GM18870 (cell line): ENCODE data around the gene ATAD3B.
"Not testable (repeated sequence)": the region's sequence is repeated elsewhere in the genome, so short reads cannot be mapped to it uniquely, and the experiment has no call there.

ENCODE experiments used
- ATAC-seq: cut with Tn5 transposase; IDR thresholded peaks from one replicate; pipeline ENCODE4 v1.9.1; 2021; ENCODE audit warnings: moderate library complexity; ENCODE audit not compliant: unreplicated experiment

The ATAD3B gene

DNA sequence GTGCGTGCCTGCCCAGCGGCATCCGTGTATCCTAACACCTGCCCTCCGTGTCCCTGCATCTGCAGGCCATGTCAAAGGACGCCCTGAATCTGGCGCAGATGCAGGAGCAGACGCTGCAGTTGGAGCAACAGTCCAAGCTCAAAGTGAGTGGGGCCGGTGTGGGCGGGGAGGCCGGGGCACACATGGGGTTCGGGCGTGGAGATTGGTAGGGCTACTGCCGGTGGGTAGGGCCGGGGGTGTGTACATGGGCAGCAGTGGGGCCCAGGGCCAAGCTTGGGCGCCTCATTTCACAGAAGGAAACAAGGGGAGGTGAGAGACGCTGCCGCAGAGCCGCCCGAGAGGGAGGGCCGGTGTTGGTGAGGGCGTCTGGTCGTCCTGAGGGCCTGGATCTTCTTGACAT is 20.9 kb upstream of the ATAD3B start:
- not testable (repeated sequence) for ATAC-seq

DNA sequence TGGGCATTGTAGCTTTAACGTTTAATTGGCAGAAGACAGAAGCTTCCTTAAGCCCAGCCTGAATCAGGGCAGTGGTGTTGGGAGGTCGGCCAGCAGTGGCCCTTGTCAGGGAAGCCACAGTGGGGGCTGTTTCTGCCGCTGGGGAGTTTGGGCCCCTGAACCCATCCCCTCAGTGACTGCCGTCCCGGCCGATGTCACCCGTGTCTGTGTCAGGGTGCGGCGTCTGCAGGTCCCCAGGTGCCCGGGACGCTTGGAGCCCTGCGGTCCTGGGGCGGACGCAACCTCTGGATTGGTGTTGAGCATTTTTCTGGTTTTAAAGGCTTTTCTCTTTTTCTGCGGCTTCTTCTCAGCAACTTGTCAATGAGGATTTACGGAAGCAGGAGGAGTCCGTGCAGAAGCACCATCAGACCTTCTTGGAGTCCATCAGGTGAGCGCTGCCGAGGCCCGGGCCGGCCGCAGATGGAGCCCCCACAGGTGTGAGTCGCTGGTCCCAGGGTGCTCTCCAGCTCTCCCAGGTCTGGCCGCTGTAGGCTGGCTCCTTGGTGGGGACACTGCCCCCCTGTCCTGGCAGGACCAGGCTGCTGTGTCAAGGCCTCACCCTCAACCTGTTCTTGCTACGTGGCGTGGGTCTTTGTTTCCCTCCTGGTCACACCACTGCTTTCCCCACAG is 19.7 kb upstream of the ATAD3B start:
- ATAC-seq: no peak

- ATAC-seq: not testable (repeated sequence)
Observed at GRCh38 chr1:1452365-1452739, 19.2 kb upstream of the ATAD3B start.

DNA sequence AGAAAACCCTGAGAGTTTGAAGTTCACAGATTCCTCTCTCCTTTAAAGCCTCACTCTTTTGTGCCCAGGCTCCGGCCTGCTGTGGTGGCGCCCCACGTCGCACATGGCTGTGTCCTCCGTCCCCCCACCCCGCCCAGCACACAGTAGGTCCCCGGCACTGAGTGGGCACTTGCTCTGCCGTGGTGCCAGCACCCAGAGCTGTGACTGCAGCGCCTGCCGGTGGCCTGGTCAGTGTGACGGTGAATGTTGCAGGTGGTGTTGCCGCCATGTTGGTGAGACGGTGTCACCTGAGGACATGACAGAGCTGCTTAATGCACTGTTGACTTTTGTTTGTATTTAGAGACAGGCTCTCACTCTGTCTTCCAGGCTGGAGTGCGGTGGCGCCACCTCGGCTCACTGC is 18.7 kb upstream of the ATAD3B start:
- ATAC-seq: no peak

DNA sequence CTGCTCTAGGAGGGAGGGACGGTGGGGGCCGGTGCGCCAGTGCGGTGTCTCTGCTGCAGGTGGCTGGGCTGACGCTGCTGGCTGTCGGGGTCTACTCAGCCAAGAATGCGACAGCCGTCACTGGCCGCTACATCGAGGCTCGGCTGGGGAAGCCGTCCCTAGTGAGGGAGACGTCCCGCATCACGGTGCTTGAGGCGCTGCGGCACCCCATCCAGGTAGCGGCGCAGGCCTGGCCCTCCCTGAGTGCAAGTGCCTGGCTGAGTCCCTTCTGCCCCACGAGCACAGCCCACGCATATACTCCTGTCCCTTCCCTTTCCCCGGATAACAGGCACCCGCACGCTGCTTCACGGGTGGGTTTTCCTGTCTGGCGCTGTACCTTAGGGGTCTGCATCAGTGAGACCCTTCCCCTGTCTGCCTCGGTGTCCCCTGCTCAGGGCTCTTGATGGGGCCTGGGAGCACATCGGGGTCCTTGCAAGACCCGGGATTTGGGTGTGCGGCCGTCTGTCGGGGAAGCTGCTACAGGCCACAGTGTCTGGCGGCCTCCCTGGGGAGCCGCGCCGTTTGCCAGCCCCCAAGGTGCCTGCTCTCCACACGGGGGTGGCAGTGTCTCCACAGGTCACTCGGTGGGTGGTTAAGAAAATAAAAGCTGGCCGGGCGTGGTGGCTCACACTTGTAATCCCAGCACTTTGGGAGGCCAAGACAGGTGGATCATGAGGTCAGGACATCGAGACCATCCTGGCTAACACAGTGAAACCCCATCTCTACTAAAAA is 17.1 kb upstream of the ATAD3B start:
- not testable (repeated sequence) for ATAC-seq

DNA sequence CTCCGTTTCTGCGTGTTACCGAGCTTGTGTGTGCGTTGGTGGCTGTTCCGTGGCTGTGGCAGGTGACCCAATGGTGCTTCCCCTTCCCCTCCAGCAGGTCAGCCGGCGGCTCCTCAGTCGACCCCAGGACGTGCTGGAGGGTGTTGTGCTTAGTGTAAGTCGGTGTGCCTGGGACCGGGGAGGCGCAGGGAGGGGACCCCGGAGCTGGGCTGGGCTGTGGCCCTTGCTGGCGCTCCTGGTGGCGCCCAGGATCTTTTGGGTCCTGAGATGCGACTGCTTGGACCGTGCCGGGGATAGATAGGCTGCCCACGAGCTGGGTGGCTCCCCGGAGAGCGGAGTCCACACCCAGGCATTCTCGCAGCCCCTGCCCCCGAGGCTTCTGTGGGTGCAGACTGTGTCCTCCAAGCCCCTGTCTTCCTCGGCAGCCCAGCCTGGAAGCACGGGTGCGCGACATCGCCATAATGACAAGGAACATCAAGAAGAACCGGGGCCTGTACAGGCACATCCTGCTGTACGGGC is 16.1 kb upstream of the ATAD3B start:
- no peak for ATAC-seq

GRCh38 chr1:1455934-1456333 is 15.6 kb upstream of the ATAD3B start:
- ATAC-seq: not testable (repeated sequence)

GRCh38 chr1:1456683-1457255 is 14.8 kb upstream of the ATAD3B start:
- not testable (repeated sequence) for ATAC-seq

DNA sequence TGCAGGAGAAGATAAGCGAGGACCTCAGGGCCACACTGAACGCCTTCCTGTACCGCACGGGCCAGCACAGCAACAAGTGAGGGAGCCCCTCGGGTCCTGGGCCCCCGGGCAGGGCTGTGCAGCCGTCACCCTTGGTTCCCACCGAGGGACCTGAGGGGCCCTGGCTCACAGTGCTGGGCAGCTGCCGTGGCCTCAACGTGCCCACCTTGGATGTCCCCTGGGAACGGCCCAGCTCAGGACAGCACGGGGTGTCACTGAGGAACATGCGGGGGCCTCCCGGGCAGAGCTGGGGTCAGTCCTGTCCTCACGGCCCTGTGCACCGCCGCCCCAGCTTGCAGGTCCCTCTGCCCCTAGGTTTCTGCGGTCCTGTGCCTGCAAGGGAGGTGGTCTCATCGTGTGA is 12.4 kb upstream of the ATAD3B start:
- ATAC-seq: not testable (repeated sequence)

GRCh38 chr1:1459711-1460110 is 11.9 kb upstream of the ATAD3B start:
- not testable (repeated sequence) for ATAC-seq

DNA sequence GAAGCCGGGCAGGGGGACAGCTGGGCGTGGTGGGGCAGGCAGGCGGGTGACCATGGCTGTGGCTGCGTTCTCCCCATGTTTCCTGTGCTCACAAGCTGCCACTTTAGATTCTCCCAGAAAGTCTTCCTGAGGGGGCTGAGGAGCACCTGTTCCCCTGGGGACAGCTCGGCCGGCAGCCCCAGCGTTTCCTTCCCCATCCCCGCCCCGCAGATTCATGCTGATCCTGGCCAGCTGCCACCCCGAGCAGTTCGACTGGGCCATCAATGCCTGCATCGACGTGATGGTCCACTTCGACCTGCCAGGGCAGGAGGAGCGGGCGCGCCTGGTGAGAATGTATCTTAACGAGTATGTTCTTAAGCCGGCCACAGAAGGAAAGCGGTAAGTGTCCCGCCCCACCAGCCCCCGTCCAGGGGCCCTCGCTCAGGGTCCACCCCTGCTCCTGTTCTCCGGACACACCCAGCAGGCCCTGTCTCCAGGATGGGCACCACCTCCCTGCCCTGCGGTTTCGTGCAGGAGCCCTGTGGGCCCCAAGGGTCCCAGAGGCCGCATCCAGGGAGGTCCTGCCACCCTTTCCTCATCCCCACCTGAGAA is 10.9 kb upstream of the ATAD3B start:
- ATAC-seq: no peak

DNA sequence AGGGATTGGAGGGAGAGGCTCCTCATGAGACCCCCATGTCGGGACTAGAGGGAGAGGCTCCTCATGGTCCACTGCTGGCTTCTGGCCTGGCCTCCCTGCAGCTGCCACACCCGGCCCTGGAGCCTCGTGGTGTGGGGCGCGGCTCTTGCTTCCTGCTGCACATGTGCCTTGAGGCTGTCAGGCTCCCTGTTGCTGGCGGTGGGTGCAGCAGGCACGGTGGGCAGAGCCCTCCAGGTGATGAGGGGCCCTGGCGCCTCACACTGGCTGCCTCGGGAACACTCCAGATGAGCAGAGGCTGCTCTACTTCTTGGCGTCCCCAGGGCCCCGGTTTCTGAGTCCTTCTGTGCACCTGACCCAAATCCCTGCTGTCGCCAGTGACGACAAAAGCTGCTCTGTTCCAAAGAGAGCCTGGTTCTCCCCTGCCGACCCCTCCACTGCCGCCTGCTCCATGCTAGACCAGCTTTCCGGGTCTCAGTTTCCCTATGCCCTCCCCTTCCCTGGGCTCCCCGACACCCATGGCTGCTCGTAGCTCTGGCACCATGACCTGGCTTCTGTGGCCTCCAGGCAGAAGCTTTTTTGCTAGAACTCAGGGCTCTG is 9.7 kb upstream of the ATAD3B start:
- no peak for ATAC-seq

DNA sequence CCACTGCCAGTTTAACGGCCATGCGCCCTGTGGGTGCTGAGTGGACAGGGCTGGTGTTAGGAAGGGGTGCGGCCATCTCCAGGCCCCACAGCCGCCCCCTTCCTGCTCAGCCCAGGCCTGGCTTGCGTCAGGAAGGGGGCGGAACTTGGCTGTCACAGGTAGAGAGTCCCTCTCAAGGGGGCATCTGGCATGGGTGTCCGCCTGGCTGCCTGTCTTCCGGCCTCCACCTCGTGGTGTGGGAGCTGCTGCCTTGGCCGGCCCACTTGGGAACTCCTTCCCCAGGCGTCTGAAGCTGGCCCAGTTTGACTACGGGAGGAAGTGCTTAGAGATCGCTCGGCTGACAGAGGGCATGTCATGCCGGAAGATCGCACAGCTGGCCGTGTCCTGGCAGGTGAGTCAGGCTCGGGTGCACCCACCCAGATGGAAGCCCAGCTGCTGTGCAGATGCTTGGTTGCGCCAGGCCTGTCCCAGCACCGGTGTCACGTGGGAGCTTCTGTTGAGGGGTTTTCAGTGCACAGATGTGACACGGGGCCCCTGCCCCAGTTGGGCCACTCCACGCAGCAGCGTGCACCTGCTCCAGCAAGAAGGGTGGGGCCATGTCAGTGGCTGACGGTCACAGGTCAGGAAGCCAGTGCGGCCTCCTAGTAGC is 9.1 kb upstream of the ATAD3B start:
- no peak for ATAC-seq

GRCh38 chr1:1463312-1463711 is 8.3 kb upstream of the ATAD3B start:
- no peak for ATAC-seq

GRCh38 chr1:1468196-1468985 is 3.2 kb upstream of the ATAD3B start:
- not testable (repeated sequence) for ATAC-seq

- ATAC-seq: peak; percentile 15
Observed at GRCh38 chr1:1470626-1471388, 758 bp upstream of the ATAD3B start.

DNA sequence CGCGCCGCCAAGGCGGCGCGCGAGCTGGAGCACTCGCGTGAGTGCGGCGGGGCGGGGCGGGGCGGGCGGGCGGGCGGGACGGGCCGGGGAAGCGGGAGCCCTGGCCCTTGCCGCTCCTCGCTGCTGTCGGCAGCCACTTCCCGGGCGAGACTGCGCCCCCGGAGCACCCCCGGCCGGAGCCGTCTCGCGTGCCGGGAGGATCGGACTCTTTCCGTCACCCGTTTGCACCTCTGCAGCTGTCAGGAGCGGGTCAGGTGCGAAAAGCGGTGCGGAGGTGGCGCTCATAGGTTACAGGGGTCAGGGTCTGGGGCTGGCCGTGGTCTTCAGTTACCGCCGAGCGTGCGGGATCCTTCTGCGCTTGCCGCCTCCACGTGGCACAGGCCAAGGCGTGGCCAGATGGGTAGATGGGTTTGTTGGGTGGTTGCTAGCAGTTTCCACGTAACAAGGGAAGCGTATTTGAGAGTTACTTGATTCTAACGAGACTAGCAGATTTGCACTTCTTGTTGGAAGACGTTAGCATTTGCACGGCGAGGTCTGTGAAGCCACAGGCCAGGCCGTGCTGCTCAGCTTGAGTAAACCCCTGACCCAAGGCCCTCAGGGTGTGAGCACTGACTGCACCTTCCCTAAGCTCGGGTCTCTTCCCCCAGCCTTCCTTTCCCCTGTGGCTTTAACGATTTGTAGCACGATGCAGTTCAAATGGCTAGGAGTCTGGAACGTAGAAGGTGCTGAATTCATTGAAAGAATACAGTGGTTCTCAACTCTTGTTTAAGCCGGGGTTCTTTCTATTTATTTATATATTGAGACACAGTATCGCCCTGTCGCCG is 700 bp downstream of the ATAD3B start:
- ATAC-seq: not testable (repeated sequence)

- ATAC-seq: not testable (repeated sequence)
Observed at GRCh38 chr1:1476011-1476410, 4.4 kb downstream of the ATAD3B start.
